Esophagus muscularis mucosa (tissue), 3 donors: ENCODE results near the gene FCHO2.

Experiments
- CTCF ChIP-seq, 3 experiments: fragments of 200-600 bp in 2 of 3; fragments of 450-650 bp in 1 of 3; sonication (generic) in 2 of 3; IDR thresholded peaks; one replicate each; pipeline ENCODE4 v1.5.1; 2017 to 2019; ENCODE audit warnings: antibody characterized with exemption in 3 of 3, mild to moderate bottlenecking in 2 of 3, moderate library complexity in 1 of 3
- POLR2A ChIP-seq: fragments of 450-650 bp; IDR thresholded peaks from one replicate; pipeline ENCODE4 v1.6.1; 2017; ENCODE audit warnings: antibody characterized with exemption, moderate library complexity, mild to moderate bottlenecking, low read depth

GRCh38 chr5:73032635-73033034, 76.8 kb downstream of the FCHO2 start:
- TF ChIP-seq POLR2A (no peak), CTCF (IDR thresholded peaks at IDR 0.05) (no peak)
